ENCODE measurements around the gene TOM1L2.

TOM1L2 gene

GRCh38 chr17:17846003-17846402 lies 126.2 kb downstream of the TOM1L2 start:
- DNase-seq = no peak

GRCh38 chr17:17845046-17845775 lies 127.0 kb downstream of the TOM1L2 start:
- DNase-seq = no peak

- DNase-seq = no peak
These were observed 127.7 kb downstream of the TOM1L2 start for GRCh38 chr17:17844500-17844899.

- DNase-seq = no peak
These were observed 128.1 kb downstream of the TOM1L2 start for GRCh38 chr17:17844079-17844478.

GRCh38 chr17:17843096-17843495 lies 129.1 kb downstream of the TOM1L2 start:
- DNase-seq = no peak

GRCh38 chr17:17842111-17842876 lies 129.9 kb downstream of the TOM1L2 start:
- DNase-seq = no peak

- no peak for DNase-seq
These were observed 130.6 kb downstream of the TOM1L2 start for GRCh38 chr17:17841601-17842025.

- DNase-seq = peak; percentile 74
These were observed 131.2 kb downstream of the TOM1L2 start for GRCh38 chr17:17840751-17841591.

- peak; percentile 85 for DNase-seq
These were observed 132.2 kb downstream of the TOM1L2 start for GRCh38 chr17:17839791-17840707.

GRCh38 chr17:17837966-17838962 lies 133.9 kb downstream of the TOM1L2 start:
- peak; percentile 43 for DNase-seq

GRCh38 chr17:17837380-17837821 lies 134.8 kb downstream of the TOM1L2 start:
- no peak for DNase-seq

GRCh38 chr17:17836818-17837379 lies 135.3 kb downstream of the TOM1L2 start, which contains the start of gene SREBF1:
SREBF1 (minus strand) TSS chr17:17836986; CDS start chr17:17836817, 169 bp downstream.
- DNase-seq = peak; percentile 47

GRCh38 chr17:17836250-17836817 lies 135.9 kb downstream of the TOM1L2 start:
- DNase-seq = peak; percentile 92

- DNase-seq = no peak
These were observed 136.6 kb downstream of the TOM1L2 start for GRCh38 chr17:17835415-17836249.

GRCh38 chr17:17834974-17835373 lies 137.2 kb downstream of the TOM1L2 start:
- no peak for DNase-seq

- DNase-seq = no peak
These were observed 138.4 kb downstream of the TOM1L2 start for GRCh38 chr17:17833658-17834357.

GRCh38 chr17:17832032-17832363 lies 140.2 kb downstream of the TOM1L2 start:
- no peak for DNase-seq
